Spleen (tissue), 7 donors: Measurements from ENCODE around the gene TPSD1.

ENCODE experiments used
- POLR2A ChIP-seq, 3 donors: fragments of 450-650 bp; IDR thresholded peaks; one replicate each; pipeline ENCODE4 v1.5.1; 2017; ENCODE audit warnings: antibody characterized with exemption in 3 of 3, mild to moderate bottlenecking in 1 of 3
- TF ChIP-seq, protein P1 (sequence below), 11 experiments: fragments of 200-600 bp in 7 of 11; fragments of 450-650 bp in 4 of 11; sonication (generic) in 4 of 11; IDR thresholded peaks in 8 of 11; conservative IDR thresholded peaks in 3 of 11; 1 replicate in 7 of 11; 2 replicates in 4 of 11; pipeline versions ENCODE4 v1.4.0 to v1.8.0; 2016 to 2021; ENCODE audit warnings: antibody characterized with exemption in 11 of 11, inconsistent platforms in 4 of 11, mild to moderate bottlenecking in 1 of 11
- donor health status: DM: no; HTN: no; CAD: no; lungs with moderate emphysema.
- donor health status: DM: no; HTN: no; CAD: no.
- donor health status: DM: no; HTN: no; CAD: no.

DNA sequence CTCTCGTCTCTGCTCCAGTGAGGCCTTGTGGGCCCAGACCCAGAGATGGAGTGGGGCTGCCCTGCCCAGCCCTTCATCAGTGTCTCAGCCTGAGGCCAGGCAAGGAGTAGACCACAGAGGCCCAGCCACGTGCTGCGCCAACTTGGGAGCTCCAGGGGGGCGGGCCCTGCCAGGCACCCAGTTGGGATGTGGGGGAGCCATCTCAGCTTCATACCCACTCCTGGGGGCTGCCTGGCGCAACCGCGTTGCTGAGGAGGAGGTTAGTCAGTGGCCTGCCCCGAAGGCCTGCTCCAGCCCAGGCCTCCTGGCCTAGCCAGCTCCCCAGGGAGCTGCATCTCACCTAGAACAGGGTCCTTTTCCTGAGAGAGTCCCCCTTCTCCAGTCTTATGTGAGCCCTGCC, 42.6 kb upstream of the TPSD1 start:
- no peak for TF ChIP-seq POLR2A (IDR thresholded peaks at IDR 0.05)
- TF ChIP-seq, protein P1, sequence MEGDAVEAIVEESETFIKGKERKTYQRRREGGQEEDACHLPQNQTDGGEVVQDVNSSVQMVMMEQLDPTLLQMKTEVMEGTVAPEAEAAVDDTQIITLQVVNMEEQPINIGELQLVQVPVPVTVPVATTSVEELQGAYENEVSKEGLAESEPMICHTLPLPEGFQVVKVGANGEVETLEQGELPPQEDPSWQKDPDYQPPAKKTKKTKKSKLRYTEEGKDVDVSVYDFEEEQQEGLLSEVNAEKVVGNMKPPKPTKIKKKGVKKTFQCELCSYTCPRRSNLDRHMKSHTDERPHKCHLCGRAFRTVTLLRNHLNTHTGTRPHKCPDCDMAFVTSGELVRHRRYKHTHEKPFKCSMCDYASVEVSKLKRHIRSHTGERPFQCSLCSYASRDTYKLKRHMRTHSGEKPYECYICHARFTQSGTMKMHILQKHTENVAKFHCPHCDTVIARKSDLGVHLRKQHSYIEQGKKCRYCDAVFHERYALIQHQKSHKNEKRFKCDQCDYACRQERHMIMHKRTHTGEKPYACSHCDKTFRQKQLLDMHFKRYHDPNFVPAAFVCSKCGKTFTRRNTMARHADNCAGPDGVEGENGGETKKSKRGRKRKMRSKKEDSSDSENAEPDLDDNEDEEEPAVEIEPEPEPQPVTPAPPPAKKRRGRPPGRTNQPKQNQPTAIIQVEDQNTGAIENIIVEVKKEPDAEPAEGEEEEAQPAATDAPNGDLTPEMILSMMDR (IDR thresholded peaks at IDR 0.05 in 8 of 11, conservative IDR thresholded peaks at IDR 0.05 in 3 of 11), result no peak
